LHCN-M2 (cell line): ENCODE data around the gene SMIM28. TPM values are rescaled to one million over a fixed set of nuclear protein-coding genes. Genes with fewer than 3 reads are reported as not detected.

Experiments
- DNase-seq: peaks from one replicate; pipeline ENCODE4 v3.0.0-alpha.2; 2012; ENCODE audit warnings: low read depth
- total RNA-seq: library from RNA; depleted of rRNA; stranded (reverse); fragments of >200 nt; gene quantifications from 2 replicates; pipeline ENCODE4 v1.2.3, GENCODE V29; 2014

SMIM28 gene
- total RNA-seq, 1 experiment from 2014 or later, result not detected

DNA sequence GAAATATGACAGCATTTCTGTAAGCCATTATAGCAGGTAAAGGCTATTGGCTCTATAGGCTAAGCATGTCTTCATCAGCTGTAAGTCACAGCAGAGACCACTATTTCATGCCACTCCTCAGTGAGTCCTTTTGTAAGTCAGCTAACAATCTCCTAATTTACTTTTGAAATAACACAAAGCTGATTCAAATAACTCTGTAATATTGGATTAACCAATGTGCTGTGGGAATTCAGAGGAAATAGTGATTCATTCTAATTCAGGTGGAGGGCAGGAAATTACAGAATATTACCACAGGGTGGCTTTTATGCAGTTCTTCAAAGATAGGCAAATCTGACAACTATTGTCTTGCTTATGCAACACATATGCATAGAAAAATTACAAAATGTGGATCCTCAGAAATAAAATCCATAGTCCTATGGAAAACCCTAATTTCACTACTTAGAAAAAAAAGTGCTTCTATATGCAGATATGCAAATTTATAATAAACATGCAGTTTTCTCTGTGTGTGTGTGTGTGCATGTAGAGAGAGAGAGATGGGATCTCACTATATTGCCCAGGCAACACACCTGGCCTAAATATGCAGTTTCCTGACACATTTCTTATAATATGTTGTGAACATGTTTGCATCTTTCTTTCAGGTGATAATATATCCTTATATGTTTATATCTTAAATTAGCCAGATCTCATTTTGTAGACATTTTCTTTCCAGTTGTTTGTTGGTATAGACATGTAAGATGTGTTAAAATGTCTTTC, 4.8 kb upstream of the SMIM28 start:
- peak; percentile 7 for DNase-seq

GRCh38 chr6:138374230-138374629, 3.5 kb upstream of the SMIM28 start:
- DNase-seq, result no peak

- DNase-seq, result no peak
Measured at GRCh38 chr6:138374815-138375214, 2.9 kb upstream of the SMIM28 start.

- DNase-seq, result no peak
Measured at GRCh38 chr6:138377042-138377441, 663 bp upstream of the SMIM28 start.

DNA sequence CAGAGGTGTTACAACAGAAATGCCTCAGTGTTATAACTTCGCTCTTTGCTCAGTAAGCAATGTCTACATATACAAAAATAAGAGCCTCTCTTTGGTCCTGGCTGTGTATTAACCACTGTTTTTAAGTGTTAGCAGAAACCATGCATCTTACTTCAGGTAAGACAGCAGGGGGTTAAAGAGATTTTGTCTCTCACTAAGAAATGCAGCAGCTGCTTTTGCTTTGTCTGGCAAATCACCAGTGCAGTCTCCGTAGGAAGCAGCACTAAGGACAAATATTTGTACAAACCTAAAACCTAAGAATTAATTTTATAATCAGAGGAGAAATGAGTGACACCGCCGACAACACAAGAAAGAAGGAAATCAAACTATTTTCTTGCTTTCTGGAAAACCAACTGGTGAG, 758 bp downstream of the SMIM28 start:
- no peak for DNase-seq

GRCh38 chr6:138382498-138383265, 5.0 kb downstream of the SMIM28 start:
- no peak for DNase-seq

- DNase-seq, result no peak
Measured at GRCh38 chr6:138383776-138384175, 6.1 kb downstream of the SMIM28 start.

GRCh38 chr6:138386897-138387296, 9.2 kb downstream of the SMIM28 start:
- no peak for DNase-seq

DNA sequence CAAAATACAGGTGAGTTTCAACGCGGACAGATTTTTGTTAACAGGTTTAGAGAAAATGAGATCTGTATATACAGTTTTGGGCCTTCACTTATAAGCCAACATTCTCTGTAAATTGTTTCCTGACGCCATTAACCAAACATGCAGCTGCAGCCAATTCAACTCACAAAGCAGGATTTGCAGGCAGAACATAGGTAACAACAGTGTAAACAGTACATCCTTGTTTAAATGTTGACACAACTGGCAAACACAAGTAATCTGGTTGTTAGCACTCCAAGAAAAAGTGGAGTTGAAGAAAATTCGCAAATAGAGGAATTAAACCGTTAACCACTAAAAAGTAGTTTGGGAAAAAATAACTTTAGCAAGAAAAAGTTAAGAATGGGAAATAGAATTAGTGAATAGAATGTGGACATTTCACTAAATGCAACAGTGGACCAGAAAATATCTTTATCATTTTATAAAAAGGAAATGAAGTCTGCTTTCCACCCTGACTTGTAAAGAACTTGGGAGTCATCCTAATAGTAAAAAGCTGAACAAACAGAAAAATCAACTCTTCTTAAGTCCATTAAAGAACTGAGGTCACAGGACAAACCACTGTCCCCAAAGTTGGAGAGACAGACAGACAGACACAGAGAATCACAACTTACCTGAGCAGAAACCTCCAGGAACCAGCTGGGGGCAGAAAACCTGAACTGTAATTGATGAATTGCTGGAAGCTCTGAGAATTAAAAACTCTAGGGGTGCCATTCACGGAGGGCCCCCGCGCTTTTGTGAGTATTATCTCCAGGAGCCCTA, 10.1 kb downstream of the SMIM28 start:
- DNase-seq, result no peak

DNA sequence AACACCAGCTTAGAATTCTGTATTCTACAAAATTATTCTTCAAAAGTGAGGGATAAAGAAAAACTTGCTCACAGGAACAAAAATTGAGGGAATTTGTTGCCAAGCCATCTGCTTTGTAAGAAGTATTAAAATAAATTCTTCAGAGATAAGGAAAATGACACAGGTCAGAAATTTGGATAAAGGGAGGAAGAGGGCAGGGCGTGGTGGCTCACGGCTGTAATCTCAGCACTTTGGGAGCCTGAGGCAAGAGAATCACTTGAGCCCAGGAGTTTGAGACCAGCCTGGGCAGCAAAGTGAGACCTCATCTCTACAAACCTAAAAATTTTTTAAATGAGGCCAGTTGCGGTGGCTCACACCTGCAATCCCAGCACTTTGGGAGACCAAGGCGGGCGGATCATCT, 11.8 kb downstream of the SMIM28 start:
- no peak for DNase-seq

- no peak for DNase-seq
Measured at GRCh38 chr6:138393871-138394783, 16.4 kb downstream of the SMIM28 start.

DNA sequence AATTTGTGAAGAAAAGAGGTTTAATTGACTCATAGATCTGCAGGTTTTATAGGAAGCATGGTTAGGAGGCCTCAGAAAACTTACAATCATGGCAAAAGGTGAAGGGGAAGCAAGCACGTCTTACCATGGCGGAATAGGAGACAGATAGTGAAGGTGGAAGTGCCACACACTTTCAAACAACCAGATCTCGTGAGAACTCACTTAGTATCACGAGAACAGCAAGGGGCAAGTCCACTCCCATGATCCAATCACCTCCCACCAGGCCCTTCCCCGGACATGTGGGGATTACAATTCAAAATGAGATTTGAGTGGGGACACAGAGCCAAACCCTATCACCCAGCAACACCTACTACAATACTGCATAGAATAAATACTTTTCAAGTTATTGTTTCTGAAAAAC, 19.0 kb downstream of the SMIM28 start:
- no peak for DNase-seq

GRCh38 chr6:138397128-138398122, 19.7 kb downstream of the SMIM28 start:
- DNase-seq, result peak; percentile 73

GRCh38 chr6:138400326-138400725, 22.6 kb downstream of the SMIM28 start:
- DNase-seq, result peak; percentile 22

- DNase-seq, result no peak
Measured at GRCh38 chr6:138401960-138402837, 24.5 kb downstream of the SMIM28 start.

DNA sequence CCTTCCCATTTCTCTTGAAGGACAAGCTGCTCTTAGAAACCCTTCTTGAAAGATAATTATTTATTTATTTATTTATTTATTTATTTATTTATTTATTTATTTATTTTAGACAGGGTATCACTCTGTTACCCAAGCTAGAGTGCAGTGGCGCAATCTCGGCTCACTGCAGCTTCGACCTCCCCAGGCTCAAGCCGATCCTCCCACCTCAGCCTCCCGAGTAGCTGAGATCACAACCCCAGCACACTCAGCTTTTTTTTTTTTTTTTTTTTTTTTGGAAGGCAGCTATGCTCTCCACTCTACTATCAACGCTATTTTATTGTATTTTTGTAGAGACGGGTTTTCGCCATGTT, 25.1 kb downstream of the SMIM28 start:
- DNase-seq, result no peak

DNA sequence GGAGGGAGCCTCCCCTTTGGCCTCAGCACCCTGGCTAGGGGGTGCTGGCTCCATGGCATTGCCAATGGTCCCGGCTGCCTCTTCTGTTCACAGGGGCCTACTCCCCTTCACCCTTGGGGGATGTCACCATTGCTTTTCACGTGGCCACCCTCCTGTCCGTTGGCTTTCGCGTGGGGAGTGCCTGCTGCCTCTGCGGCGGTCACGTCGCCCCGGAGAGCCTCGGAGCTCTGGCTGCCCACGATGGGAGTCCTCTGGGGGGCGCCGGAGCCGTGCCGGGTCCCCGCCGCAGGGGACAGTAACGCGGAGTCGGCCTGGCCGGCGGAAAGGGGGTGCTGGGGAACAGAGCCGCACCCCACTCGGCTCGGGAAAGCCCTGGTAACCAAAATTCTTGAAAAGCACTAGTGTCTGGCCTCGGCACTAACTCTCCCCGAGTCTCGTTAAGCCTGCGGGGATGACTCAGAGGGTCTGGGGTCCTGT, 25.7 kb downstream of the SMIM28 start:
- DNase-seq, result peak; percentile 17

DNA sequence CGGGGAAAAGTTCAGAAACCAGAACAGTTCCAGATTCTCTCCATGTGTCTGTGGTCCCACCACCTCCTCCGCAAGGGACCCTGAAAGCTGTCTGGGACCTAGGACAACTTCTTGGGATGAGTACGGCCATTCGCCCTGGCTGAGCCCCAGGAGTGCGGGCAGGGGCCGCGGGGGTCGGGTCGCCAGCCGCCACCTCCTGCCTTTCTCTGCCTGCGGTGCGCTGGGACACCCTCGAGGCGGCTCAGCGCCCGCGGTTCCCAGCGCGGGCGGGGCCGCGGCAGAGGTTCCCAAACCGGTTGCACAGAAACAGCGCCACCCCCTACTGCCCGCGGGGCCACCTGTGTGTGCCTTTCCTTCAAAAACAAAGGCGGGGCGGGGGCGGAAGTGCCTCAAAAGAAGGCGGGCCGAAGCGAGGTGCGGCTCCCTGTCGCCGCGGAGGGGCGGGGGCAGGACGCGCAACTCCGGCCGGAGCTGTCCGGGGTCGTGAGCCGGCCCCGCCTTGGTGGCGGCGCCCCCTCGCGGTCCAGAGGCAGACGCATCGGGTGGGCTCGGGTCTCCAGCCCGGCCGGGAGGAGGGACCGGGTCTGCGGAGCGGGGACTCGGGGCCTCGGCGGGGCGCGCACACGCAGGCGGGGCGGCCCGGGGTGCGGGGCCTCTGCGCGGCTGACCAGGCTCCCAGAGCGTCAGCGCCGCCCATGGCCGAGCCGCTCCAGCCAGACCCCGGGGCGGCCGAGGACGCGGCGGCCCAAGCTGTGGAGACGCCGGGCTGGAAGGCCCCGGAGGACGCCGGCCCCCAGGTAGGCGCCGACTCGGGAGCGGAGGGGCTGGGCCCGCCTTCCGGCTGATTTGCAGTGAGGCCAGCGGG, 26.3 kb downstream of the SMIM28 start, which contains the start of gene HEBP2:
Gene HEBP2 (plus strand): TSS at position 423 of the 865 bp plus-strand sequence. CDS start 273 bp downstream, at position 696.
- peak; percentile 76 for DNase-seq
